ENCODE measurements around the gene PDZRN4.
"Not testable (repeated sequence)": the region's sequence is repeated elsewhere in the genome, so short reads cannot be mapped to it uniquely, and the experiment has no call there.

DNA sequence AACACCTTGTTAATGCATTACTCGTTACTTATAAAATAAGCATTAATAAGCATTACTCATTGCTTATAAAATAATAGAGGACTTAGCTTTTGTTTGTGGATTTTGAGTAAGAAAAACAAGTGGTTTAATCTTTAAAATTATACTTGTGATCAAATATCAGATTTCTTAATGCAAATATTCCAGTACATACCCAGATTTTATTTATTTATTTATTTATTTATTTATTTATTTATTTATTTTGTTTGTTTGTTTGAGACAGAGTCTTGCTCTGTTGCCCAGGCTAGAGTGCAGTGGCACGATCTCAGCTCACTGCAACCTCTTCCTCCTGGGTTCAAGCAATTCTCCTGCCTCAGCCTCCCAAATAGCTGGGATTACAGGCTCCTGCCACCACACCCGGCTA is 3.4 kb downstream of the PDZRN4 start:
- not testable (repeated sequence) for TF ChIP-seq SUZ12 (IDR thresholded peaks at IDR 0.05; ENCODE audit: extremely low read depth, insufficient read depth, insufficient read length); ZNF274 (IDR thresholded peaks at IDR 0.05; ENCODE audit: low read depth, low read length); YY1 (IDR thresholded peaks at IDR 0.05; ENCODE audit: insufficient read depth, insufficient read length)
